HepG2 (cell line): ENCODE data around the gene NHP2. TPM values are rescaled to one million over a fixed set of nuclear protein-coding genes. Genes with fewer than 3 reads are reported as not detected.

Experiments
- ATAC-seq: fragments of 200-7000 bp; cut with Tn5 transposase; 3 replicates; pipeline ENCODE4 v1.9.1; 2020; ENCODE audit warnings: mild to moderate bottlenecking, moderate library complexity
- BruUV-seq: library from RNA; stranded (reverse); fragments of 400-500 nt; replicated peaks from 2 replicates; lab custom pipeline; 2021; lab: Mats Ljungman, UMichigan
- CTCF ChIA-PET: fragments of 300-600 bp; formaldehyde crosslinking; extraction: SDS; loops from one replicate; lab custom pipeline; 2021; ENCODE audit warnings: low total read pairs, inconsistent platforms, low intra/inter-chr PET ratio; lab: Yijun Ruan, JAX
- POLR2A ChIA-PET: fragments of 350-600 bp; sonication (Branson Sonifier 250); formaldehyde crosslinking; loops from one replicate; lab custom pipeline; 2020; ENCODE audit warnings: antibody characterized with exemption, inconsistent platforms; lab: Yijun Ruan, JAX
- DNase-seq: peaks from one replicate; pipeline ENCODE4 v3.0.0-alpha.2; 2015; ENCODE audit warnings: low spot score
- FAIRE-seq: peaks from 3 replicates; lab custom pipeline; 2011; peaks lifted over from hg19 to GRCh38; lab: Jason Lieb, UNC
- H2AFZ ChIP-seq: one replicate; pipeline ENCODE4 v1.6.1; 2011; ENCODE audit warnings: low read length, inconsistent platforms
- H3K27ac ChIP-seq: fragments of 300-600 bp; 3 replicates; pipeline ENCODE4 v1.8.0; 2011; ENCODE audit warnings: mixed run types, mild to moderate bottlenecking, mixed read lengths, low read length, inconsistent platforms; ENCODE audit not compliant: insufficient read depth; ENCODE audit errors: extremely low read length
- H3K27me3 ChIP-seq, 2 experiments: fragments of 200-600 bp in 1 of 2; 2 replicates in 1 of 2; 3 replicates in 1 of 2; pipeline versions ENCODE4 v1.6.0 to v1.8.0; 2011; ENCODE audit warnings: low read length in 2 of 2, mild to moderate bottlenecking in 2 of 2, moderate library complexity in 2 of 2, inconsistent platforms in 1 of 2; ENCODE audit not compliant: insufficient read depth in 2 of 2, control insufficient read depth in 1 of 2
- H3K36me3 ChIP-seq, 2 experiments: fragments of 200-600 bp in 1 of 2; replicated peaks in 1 of 2; 2 replicates in 1 of 2; 3 replicates in 1 of 2; pipeline versions ENCODE4 v1.5.1 to v1.8.0; 2011; ENCODE audit warnings: low read length in 2 of 2, inconsistent platforms in 1 of 2; ENCODE audit not compliant: insufficient read depth in 2 of 2, control insufficient read depth in 1 of 2
- H3K4me1 ChIP-seq: 2 replicates; pipeline ENCODE4 v1.5.1; 2012; ENCODE audit warnings: low read length, inconsistent platforms; ENCODE audit not compliant: insufficient read depth
- H3K4me2 ChIP-seq: 2 replicates; pipeline ENCODE4 v1.6.0; 2011; ENCODE audit warnings: low read depth, low read length, inconsistent platforms
- H3K4me3 ChIP-seq, 3 experiments: fragments of 200-600 bp in 1 of 3; sonication (generic), shearing (Covaris generic) in 1 of 3; replicated peaks in 1 of 3; 2 replicates each; pipeline ENCODE4 v1.5.1; 2011 to 2016; ENCODE audit warnings: low read length in 3 of 3, inconsistent platforms in 2 of 3, low read depth in 2 of 3, mild to moderate bottlenecking in 2 of 3, control low read depth in 1 of 3, mixed read lengths in 1 of 3; ENCODE audit not compliant: insufficient read depth in 1 of 3
- H3K79me2 ChIP-seq: one replicate; pipeline ENCODE4 v1.6.1; 2011; ENCODE audit warnings: low read length, inconsistent platforms; ENCODE audit not compliant: insufficient read depth
- H3K9ac ChIP-seq: 2 replicates; pipeline ENCODE4 v1.6.0; 2011; ENCODE audit warnings: mild to moderate bottlenecking, low read depth, low read length, inconsistent platforms; ENCODE audit not compliant: insufficient read depth
- H3K9me3 ChIP-seq: 2 replicates; pipeline ENCODE4 v1.5.1; 2012; ENCODE audit warnings: mild to moderate bottlenecking, low read length
- H4K20me1 ChIP-seq: 2 replicates; pipeline ENCODE4 v1.6.0; 2011; ENCODE audit warnings: inconsistent platforms, mild to moderate bottlenecking, low read length, moderate library complexity; ENCODE audit not compliant: insufficient read depth
- BCL6 ChIP-seq: IDR thresholded peaks from 2 replicates; pipeline ENCODE4 v1.6.1; 2016; ENCODE audit warnings: missing genetic modification reagents, missing compliant biosample characterization
- CHCHD3 ChIP-seq: sonication (generic); formaldehyde crosslinking; IDR thresholded peaks from 2 replicates; pipeline ENCODE4 v1.8.0; 2022; ENCODE audit warnings: mild to moderate bottlenecking, missing genetic modification reagents, moderate library complexity
- EED ChIP-seq: sonication (generic); formaldehyde crosslinking; IDR thresholded peaks from 2 replicates; pipeline ENCODE4 v1.5.0; 2020; ENCODE audit warnings: mild to moderate bottlenecking, missing genetic modification reagents
- GFI1 ChIP-seq: sonication (generic); formaldehyde crosslinking; IDR thresholded peaks from 2 replicates; pipeline ENCODE4 v1.5.0; 2020; ENCODE audit warnings: missing genetic modification reagents, mild to moderate bottlenecking, borderline replicate concordance
- NFYB ChIP-seq: sonication (generic); formaldehyde crosslinking; IDR thresholded peaks from 2 replicates; pipeline ENCODE4 v1.4.0; 2020; ENCODE audit warnings: missing genetic modification reagents
- PAF1 ChIP-seq: IDR thresholded peaks from 2 replicates; pipeline ENCODE4 v1.6.1; 2016; ENCODE audit warnings: missing genetic modification reagents, missing compliant biosample characterization
- PHF21A ChIP-seq: sonication (generic); formaldehyde crosslinking; IDR thresholded peaks from 2 replicates; pipeline ENCODE4 v1.5.0; 2020; ENCODE audit warnings: mild to moderate bottlenecking, missing genetic modification reagents
- RXRA ChIP-seq: sonication (generic); formaldehyde crosslinking; IDR thresholded peaks from 2 replicates; pipeline ENCODE4 v1.5.1; 2020; ENCODE audit warnings: missing genetic modification reagents
- STAG1 ChIP-seq: sonication (generic); formaldehyde crosslinking; IDR thresholded peaks from 2 replicates; pipeline ENCODE4 v1.4.0; 2020; ENCODE audit warnings: missing genetic modification reagents
- XRCC5 ChIP-seq: fragments of 200-400 bp; formaldehyde crosslinking; optimal IDR thresholded peaks from 2 replicates; pipeline ENCODE3; 2017; ENCODE audit warnings: mild to moderate bottlenecking, low read length
- WGBS: methylation state at CpG from one replicate; pipeline ENCODE4 v1.1.6; 2017; ENCODE audit warnings: low lambda C conversion rate; 5-methylcytosine and 5-hydroxymethylcytosine counted together
- in situ Hi-C: cut with HindIII; loops from 2 replicates; pipeline ENCODE4 v1.10.0; 2017; ENCODE audit warnings: low pct_unique_long_range_greater_than_20kb; ENCODE audit not compliant: extremely low pct_ligation_motif_present
- intact Hi-C: fragments of 100-400 bp; cut with micrococcal nuclease; formaldehyde crosslinking; loops from one replicate; pipeline ENCODE4 v1.10.0; 2022; ENCODE audit not compliant: unreplicated experiment
- polyA plus RNA-seq, 8 experiments: library from polyadenylated mRNA; depleted of rRNA in 3 of 8; stranded (reverse) in 7 of 8; unstranded in 1 of 8; fragments of >200 nt; fragmentation: Illumina TruSeq in 4 of 8; extraction: Trizol in 4 of 8; gene quantifications; 2 replicates each; pipeline versions ENCODE4 v1.2.1 to v1.2.3, GENCODE V29; 2011 to 2016; ENCODE audit warnings: low read depth in 4 of 8, missing spikeins in 1 of 8, mixed read lengths in 1 of 8; ENCODE audit not compliant: insufficient read depth in 1 of 8
- total RNA-seq, 5 experiments: library from RNA; depleted of rRNA; stranded (reverse); fragments of >200 nt; fragmentation: Illumina TruSeq; extraction: Trizol; gene quantifications; 2 replicates each; pipeline ENCODE4 v1.2.3, GENCODE V29; 2016; ENCODE audit warnings: low read depth in 1 of 5
- TF ChIP-seq, protein P1 (sequence below): sonication (generic); formaldehyde crosslinking; IDR thresholded peaks from 2 replicates; pipeline ENCODE4 v1.9.0; 2021; ENCODE audit warnings: missing genetic modification reagents, borderline replicate concordance
- TF ChIP-seq, protein P2 (sequence below): sonication (generic); formaldehyde crosslinking; IDR thresholded peaks from 2 replicates; pipeline ENCODE4 v1.8.1; 2023; ENCODE audit warnings: missing genetic modification reagents, inconsistent platforms, borderline replicate concordance
- TF ChIP-seq, protein P3 (sequence below): sonication (generic); formaldehyde crosslinking; IDR thresholded peaks from 2 replicates; pipeline ENCODE4 v1.4.0; 2020; ENCODE audit warnings: mild to moderate bottlenecking, missing genetic modification reagents, borderline replicate concordance
- TF ChIP-seq, protein P4 (sequence below): sonication (generic); formaldehyde crosslinking; IDR thresholded peaks from 2 replicates; pipeline ENCODE4 v1.4.0; 2020; ENCODE audit warnings: missing genetic modification reagents, borderline replicate concordance
- TF ChIP-seq, protein P5 (sequence below): sonication (generic); formaldehyde crosslinking; IDR thresholded peaks from 2 replicates; pipeline ENCODE4 v1.5.0; 2020; ENCODE audit warnings: mild to moderate bottlenecking, missing genetic modification reagents, moderate library complexity

Gene NHP2
- total and polyA plus RNA-seq, 2 of the 13 experiments (the other 11 are each of a cell fraction or from before 2014, with no cell fraction given) = 56.2 to 96.1 TPM

DNA sequence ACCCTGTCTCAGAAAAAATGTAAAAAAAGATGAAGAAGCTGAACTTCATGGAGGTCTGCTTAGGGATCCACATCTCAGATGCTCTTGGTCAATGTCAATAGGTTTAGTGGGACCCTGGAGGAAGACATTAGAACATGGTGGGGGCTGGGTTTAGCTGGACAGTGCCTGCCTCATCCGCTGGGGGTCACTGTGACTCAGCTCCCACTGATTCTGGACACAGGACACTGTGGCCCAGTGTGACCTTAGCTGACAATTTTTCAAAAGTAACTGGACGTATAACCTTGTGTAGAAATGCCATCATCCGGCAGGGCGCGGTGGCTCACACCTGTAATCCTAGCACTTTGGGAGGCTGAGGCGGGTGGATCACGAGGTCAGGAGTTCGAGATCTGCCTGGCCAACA, 43.3 kb upstream of the NHP2 start:
- ATAC-seq (peak; percentile 78), FAIRE-seq (no peak), DNase-seq (peak; percentile 23)
- 63% methylated on average over 7 of the region's 8 CpGs for WGBS
- H3K4me1 ChIP-seq = peaks cover 17% of the 10 kb centered on the region
- intact Hi-C loops (no loop called here), in situ Hi-C loops (no loop called here)
- POLR2A ChIA-PET = interaction anchor here (0.9 kb wide), 1 partner anchor 54 kb away, joined by 3 read pairs; no protein-coding TSS in a partner anchor
- H3K9me3 ChIP-seq = no peaks in the 10 kb centered on the region
- no TSS peak for BruUV-seq
- H3K79me2 ChIP-seq = no peaks in the 10 kb centered on the region
- H3K4me2 ChIP-seq = no peak overlapping the region
- H3K4me3 ChIP-seq = no peak overlapping the region
- H3K36me3 ChIP-seq = no peaks in the 10 kb centered on the region
- CTCF ChIA-PET = no interaction called here
- peaks cover 0 to 29% of the 10 kb centered on the region in 2 experiments; a peak in 3 of 5 replicates for H3K27me3 ChIP-seq
- no peak overlapping the region for H3K27ac ChIP-seq
- H2AFZ ChIP-seq = no peak overlapping the region
- no peaks in the 10 kb centered on the region for H4K20me1 ChIP-seq
- no peak overlapping the region for H3K9ac ChIP-seq
- TF ChIP-seq XRCC5 (peak; percentile 15), EED (CRISPR knock-in tag) (no peak), RXRA (CRISPR knock-in tag) (peak; percentile 51; the same call in 1 of the 2 replicates), PAF1 (CRISPR knock-in tag) (no peak), BCL6 (CRISPR knock-in tag) (no peak), STAG1 (CRISPR knock-in tag) (peak; percentile 48), CHCHD3 (CRISPR knock-in tag) (no peak), NFYB (CRISPR knock-in tag) (no peak), GFI1 (no peak), PHF21A (CRISPR knock-in tag) (no peak)
- TF ChIP-seq, protein P1, sequence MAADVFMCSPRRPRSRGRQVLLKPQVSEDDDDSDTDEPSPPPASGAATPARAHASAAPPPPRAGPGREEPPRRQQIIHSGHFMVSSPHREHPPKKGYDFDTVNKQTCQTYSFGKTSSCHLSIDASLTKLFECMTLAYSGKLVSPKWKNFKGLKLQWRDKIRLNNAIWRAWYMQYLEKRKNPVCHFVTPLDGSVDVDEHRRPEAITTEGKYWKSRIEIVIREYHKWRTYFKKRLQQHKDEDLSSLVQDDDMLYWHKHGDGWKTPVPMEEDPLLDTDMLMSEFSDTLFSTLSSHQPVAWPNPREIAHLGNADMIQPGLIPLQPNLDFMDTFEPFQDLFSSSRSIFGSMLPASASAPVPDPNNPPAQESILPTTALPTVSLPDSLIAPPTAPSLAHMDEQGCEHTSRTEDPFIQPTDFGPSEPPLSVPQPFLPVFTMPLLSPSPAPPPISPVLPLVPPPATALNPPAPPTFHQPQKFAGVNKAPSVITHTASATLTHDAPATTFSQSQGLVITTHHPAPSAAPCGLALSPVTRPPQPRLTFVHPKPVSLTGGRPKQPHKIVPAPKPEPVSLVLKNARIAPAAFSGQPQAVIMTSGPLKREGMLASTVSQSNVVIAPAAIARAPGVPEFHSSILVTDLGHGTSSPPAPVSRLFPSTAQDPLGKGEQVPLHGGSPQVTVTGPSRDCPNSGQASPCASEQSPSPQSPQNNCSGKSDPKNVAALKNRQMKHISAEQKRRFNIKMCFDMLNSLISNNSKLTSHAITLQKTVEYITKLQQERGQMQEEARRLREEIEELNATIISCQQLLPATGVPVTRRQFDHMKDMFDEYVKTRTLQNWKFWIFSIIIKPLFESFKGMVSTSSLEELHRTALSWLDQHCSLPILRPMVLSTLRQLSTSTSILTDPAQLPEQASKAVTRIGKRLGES = no peak
- TF ChIP-seq, protein P2, sequence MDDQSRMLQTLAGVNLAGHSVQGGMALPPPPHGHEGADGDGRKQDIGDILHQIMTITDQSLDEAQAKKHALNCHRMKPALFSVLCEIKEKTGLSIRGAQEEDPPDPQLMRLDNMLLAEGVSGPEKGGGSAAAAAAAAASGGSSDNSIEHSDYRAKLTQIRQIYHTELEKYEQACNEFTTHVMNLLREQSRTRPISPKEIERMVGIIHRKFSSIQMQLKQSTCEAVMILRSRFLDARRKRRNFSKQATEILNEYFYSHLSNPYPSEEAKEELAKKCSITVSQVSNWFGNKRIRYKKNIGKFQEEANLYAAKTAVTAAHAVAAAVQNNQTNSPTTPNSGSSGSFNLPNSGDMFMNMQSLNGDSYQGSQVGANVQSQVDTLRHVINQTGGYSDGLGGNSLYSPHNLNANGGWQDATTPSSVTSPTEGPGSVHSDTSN = no peak
- TF ChIP-seq, protein P3, sequence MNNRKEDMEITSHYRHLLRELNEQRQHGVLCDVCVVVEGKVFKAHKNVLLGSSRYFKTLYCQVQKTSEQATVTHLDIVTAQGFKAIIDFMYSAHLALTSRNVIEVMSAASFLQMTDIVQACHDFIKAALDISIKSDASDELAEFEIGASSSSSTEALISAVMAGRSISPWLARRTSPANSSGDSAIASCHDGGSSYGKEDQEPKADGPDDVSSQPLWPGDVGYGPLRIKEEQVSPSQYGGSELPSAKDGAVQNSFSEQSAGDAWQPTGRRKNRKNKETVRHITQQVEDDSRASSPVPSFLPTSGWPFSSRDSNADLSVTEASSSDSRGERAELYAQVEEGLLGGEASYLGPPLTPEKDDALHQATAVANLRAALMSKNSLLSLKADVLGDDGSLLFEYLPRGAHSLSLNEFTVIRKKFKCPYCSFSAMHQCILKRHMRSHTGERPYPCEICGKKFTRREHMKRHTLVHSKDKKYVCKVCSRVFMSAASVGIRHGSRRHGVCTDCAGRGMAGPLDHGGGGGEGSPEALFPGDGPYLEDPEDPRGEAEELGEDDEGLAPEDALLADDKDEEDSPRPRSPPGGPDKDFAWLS (CRISPR knock-in tag) = no peak
- TF ChIP-seq, protein P4, sequence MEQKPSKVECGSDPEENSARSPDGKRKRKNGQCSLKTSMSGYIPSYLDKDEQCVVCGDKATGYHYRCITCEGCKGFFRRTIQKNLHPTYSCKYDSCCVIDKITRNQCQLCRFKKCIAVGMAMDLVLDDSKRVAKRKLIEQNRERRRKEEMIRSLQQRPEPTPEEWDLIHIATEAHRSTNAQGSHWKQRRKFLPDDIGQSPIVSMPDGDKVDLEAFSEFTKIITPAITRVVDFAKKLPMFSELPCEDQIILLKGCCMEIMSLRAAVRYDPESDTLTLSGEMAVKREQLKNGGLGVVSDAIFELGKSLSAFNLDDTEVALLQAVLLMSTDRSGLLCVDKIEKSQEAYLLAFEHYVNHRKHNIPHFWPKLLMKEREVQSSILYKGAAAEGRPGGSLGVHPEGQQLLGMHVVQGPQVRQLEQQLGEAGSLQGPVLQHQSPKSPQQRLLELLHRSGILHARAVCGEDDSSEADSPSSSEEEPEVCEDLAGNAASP = peak; percentile 78; the same call in 1 of the 2 replicates
- TF ChIP-seq, protein P5, sequence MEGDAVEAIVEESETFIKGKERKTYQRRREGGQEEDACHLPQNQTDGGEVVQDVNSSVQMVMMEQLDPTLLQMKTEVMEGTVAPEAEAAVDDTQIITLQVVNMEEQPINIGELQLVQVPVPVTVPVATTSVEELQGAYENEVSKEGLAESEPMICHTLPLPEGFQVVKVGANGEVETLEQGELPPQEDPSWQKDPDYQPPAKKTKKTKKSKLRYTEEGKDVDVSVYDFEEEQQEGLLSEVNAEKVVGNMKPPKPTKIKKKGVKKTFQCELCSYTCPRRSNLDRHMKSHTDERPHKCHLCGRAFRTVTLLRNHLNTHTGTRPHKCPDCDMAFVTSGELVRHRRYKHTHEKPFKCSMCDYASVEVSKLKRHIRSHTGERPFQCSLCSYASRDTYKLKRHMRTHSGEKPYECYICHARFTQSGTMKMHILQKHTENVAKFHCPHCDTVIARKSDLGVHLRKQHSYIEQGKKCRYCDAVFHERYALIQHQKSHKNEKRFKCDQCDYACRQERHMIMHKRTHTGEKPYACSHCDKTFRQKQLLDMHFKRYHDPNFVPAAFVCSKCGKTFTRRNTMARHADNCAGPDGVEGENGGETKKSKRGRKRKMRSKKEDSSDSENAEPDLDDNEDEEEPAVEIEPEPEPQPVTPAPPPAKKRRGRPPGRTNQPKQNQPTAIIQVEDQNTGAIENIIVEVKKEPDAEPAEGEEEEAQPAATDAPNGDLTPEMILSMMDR (CRISPR knock-in tag) = peak; percentile 70
